HG03442 (cell line): ENCODE data around the gene AHNAK2.

Experiments
- ATAC-seq: cut with Tn5 transposase; IDR thresholded peaks from one replicate; pipeline ENCODE4 v1.9.1; 2021; ENCODE audit warnings: mild to moderate bottlenecking, moderate library complexity; ENCODE audit not compliant: unreplicated experiment

Gene AHNAK2

DNA sequence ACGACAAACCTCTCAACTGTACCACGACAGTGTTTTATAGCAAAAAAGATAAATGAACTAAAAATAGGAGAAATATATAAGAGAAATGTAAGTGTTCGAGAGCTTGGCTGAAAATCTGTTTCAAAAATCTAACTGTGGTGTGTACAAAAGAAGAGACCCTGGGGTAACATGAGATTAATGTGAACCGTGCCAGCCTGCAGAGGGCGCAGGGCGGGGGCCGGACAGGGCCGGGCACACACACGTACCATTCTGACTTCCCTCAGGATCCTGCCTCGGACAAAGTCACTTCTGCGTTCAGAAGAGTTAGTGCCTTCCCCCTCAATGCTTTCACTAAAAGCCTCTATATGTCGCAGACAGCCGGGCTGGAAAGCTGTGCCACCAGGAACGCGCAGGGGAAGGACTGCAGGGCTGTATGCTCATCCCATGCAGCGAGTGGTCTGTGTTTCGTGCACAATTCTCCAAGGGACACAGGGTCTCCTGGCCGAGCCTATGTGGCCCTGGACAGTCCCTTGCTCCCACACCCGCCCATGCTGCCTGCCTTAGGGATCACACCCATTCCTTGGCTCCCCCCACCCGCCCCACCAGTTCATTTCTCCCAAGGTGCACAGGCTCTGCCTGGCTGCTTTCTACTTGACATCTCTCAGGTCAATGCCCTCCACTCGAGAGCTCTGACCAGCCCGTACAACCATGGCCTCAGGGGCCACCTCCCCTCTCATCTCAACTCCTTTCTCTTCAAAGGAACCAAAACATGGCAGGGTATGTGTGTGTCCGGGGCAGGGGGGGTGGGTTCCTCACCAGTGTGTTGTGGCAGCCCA lies 34.2 kb upstream of the AHNAK2 start:
- no peak for ATAC-seq

DNA sequence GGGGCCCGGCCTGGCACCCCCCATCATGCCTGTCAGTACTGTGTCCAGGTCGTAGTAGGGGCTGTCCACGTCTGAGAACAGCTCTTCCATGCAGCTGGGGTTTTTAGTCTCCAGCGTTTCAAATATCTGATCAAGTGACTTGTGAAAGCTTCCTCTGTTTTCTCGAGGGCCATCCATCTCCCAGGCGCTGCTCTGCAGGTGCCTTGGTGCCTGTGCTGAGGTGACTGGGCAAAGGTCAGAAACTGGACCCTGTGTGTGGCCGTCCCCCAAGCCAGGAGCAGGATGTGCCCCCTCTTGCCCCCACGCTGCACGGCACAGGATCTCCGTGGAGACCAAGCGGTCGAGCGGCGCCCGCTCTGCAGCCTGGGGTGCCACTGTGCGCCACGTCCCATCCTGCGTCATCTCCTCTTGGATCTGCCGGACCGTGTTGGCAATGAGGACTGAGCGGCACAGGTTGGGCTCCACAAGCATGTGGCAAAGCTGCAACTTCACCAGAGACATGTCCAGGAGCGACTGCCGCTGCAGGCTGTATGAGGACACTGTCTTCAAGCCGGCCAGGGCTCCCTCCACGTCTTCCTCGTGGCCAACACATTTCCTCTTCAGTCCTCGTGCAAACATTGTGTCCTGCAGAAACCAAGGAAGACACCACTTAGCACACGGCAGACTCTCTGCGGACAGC lies 33.3 kb upstream of the AHNAK2 start:
- no peak for ATAC-seq

DNA sequence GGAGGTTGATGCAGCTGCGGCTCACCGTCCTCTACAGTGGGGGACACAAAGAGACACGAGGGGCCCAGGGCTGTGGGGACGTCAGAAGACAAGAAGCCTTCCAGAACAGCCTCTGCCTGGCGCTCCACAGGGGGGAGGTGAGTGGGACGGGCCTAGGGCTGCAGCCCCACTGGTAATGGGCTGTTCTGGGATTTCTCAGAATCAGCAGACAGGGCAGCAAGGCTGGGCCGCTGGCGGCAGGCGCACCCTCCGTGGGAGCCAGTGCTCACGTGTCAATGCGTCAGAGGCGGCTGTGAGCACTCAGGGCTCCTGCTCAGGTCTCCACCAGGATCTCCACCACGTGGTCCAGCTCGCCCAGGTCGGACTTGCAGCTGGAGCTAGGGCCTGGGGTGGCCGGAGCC lies 32.7 kb upstream of the AHNAK2 start:
- no peak for ATAC-seq

DNA sequence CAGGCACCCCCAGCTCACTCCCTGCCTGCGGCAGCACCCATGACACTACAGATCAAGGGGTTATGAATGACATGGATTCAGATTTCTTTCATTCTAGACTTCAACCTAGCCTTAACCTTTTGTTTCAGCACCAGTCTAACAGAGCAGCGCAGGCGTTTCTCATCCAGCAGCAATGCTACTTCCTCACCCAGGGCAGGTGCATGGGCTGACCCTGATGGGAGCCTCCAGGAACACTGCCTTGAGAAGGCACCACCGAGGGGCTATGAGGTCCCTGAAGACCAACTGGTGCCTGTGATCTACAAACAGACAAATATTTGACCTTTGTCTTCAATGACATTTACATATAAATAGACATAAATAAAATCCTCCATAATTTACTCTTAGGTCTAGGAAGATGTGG lies 31.9 kb upstream of the AHNAK2 start:
- ATAC-seq: no peak

DNA sequence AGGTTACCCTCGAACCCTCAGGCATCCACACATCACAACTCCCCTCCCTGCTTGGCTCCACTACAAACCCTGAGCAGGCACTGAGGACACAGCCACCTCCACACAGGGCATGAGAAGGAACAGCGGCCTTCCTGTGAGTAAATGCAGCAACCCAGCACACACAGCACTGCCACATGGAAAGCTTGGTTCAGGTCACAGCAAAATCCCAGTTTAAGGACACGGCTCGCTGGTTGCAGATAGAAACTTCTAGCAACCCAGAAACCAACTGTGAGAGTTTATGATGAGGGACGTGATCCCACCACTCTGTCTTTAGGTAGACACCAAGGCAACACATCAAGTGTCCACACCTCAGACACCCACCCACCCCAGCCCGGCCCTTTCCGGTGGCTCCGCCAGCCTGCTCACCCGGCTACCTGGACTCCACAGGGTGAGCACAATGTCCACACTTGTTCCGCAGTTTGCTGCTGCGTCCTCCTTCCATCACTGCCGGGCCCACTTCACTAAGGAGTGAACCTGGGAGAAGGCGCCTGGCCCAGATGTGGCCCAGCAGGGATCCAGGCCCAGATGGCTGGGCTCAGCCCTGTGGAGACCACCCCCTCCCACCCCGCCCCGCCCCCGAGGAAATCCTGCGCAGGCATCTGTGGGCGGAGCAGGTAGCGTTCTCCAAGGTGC lies 29.6 kb upstream of the AHNAK2 start:
- ATAC-seq: no peak

DNA sequence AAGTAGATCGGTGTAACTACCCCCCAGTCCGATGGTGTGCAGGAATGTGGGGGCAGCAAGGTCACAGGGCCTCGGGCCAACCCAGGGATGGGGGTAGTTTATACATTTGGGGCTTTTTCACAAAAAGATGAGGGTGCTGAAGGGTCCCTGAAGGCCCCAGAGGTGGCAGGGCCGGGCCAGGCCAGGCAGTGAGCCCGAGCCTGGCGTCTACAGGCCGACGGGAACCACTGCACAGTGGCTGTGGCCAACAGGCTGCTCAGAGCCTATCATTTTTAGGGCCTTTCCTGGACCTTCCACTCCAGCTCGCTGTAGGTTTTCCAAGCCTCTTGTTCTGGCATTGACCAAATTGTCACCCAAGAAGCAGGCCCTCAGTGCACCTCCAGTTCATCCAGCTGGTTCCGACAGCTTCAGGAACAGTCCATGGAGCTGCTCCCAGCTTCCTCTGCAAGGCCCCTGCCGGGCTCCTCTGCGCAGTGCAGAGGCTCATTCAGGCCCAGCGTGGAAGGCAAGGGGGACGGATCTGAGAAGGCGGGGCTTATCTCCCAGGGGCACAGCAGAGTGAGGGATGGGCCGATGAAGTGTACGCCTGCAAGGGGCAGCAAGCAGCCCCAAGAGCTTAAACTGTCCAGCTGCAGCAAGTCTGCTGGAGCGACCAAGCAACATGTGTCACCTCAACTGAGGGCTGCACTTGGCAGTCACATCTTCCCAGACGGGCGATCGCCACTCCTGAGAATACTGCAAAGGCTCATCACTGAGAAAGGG lies 28.8 kb upstream of the AHNAK2 start:
- no peak for ATAC-seq

DNA sequence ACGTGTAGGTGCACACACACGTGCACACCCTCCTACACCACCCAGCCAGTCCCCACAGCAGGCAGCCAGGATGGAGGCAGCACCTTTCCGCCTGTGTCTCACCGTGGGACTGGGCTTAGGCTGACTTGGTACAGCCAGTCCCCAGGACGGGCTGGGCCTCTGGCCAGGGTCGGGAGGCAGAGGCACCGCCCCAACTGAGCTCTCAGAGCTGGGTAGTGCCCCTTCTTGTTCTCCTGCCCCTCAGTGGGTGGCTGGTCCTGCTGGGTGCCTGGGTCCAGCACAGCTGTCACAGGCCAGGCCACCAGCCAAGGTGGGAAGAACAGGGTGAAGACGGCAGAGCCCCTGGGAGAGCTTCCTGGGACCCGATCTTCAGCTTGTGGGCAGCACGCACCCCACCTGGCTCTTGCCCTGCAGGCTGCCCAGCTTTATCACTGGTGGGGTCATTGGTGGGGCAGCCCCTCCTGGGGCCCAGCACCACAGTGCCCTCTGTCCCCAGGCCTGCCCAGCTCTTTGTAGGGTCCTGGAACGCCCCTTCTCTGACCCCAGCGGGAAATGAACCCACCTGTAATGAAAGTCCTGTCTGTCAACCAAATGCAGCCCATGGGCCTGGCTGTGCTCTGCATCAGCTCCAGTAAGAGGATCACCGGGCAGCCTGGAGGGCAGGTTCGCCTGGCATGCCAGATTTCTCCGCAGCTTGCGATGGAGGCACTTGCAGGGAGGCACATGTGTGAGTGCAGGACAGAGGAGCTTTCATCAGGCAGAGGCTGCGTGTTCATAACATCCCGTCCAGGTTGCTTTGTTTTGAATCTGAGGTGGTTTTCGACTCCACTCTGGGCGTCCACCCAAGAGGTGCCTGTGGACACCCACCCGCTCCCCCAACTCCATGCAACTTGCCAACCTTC lies 28.0 kb upstream of the AHNAK2 start:
- no peak for ATAC-seq

DNA sequence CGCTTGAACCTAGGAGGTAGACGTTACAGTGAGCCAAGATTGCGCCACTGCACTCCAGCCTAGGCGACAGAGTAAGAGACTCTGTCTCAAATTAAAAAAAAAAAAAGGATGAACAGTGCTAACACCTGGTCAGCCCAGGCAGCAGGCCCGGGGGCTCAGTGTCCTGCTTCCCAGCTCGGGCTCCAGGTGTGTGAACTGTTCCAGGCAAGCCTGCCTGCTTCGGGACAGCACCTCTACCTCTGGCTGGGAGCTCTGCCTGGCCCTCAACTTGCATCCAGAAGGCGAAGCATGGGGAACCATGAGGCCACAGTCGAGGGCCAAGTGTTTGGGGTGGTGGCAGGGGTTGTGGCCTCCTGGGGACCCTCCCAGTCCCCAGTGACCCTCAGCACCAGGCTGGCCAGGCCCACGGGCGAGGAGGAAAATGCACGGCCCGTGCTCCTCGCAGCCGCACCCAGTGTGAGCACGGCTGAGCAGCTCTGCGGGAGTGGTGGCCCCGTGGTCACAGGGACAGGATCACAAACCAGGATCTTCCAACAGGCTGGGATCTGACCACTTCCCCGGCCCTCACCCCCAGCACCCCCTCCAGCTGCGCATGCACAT lies 27.3 kb upstream of the AHNAK2 start:
- no peak for ATAC-seq

DNA sequence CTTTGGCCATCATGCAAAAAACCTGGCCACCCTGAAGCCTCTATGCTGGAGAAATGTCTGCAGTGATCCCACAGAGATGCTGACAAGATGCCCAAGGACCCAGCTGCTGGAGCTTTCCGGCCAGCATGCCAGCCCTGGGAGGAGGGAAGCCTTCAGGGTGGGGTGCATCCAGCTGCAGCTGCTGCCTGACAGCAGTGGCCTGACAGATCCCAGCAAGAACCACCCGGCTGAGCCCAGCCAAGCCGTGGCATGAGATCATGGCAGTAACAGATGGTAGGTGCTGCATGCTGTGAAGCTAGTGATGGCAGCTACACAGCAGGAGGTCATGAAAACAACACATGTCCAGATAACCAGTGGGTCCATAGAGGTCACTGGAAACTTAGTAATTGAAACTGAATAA lies 21.2 kb upstream of the AHNAK2 start:
- no peak for ATAC-seq

DNA sequence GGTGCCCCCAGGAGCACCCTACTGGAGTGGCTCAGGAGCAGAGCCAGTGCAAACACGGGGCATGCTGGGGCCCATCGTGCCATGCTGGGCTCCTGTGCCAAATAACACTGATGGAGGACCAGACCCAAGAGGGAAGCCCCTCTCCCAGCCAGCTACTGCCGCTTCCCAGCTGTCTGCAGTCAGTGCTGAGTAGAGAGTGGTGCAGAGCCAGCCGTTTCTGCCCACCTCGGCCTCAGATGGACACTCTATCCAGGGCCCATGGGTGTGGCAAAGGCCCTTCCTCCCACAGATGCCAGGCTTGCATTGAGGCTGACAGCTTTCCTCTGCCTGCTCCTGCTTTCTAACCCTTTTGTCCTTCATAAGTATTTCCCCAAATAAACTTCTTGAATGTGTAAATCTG lies 20.6 kb upstream of the AHNAK2 start:
- ATAC-seq: no peak

DNA sequence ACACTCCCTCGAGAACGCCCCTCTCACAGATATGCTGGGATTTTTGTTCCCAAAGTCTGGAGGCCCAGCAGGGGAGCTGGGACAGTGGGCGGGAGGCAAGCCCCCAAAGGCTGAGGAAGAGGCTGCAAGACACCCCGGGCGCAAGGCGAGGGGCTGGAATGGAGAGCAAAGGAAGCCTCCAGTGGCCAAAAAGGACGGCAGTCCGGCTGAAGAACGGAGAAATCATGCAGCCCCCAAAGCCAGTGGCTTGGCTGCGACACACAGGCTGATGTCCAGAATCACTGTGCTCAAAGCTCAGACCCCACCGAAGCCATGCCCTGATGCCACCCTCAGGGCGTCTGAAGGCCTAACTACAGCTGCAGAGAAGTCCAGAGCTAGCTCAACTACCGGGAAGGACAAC lies 18.3 kb upstream of the AHNAK2 start:
- no peak for ATAC-seq

DNA sequence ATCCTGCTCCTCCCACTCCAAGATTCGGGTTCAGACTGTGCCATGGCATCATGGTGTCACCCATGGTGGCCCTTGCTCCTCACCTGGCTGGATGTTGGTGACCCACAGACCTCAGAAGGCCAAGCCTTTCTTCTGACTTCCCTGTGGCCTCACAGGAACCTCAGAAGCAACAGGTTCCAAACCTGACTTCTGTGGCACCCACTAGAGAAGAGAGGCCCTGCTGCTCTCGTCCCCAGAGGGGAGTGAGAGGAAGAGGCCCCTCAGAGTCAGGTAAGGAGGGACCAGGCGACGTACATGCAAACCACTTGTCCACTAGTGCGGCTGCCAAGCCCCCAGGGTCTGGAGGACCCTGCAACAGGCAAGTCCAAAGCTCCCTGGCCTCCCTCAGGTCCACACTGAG lies 17.9 kb upstream of the AHNAK2 start:
- ATAC-seq: no peak

DNA sequence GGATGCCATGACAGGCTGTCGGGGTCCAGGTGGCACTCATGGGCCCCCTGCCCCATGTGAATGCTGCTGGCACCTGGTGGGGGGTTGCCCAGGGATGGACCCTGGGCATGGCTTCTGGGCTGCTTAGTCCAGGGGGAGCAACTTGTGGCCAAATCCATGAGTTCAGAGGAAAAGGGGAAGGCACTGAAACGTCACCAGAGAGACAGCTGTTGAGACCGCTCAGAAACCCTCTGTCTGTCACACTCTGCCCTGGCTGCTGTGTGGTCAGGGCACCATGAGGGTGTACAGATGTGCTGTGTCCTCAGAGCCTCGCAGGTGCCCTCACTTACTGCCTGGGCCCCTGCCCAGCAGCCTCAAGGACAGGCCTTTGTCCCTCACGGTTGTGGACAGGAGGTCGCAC lies 16.8 kb upstream of the AHNAK2 start:
- ATAC-seq: no peak

DNA sequence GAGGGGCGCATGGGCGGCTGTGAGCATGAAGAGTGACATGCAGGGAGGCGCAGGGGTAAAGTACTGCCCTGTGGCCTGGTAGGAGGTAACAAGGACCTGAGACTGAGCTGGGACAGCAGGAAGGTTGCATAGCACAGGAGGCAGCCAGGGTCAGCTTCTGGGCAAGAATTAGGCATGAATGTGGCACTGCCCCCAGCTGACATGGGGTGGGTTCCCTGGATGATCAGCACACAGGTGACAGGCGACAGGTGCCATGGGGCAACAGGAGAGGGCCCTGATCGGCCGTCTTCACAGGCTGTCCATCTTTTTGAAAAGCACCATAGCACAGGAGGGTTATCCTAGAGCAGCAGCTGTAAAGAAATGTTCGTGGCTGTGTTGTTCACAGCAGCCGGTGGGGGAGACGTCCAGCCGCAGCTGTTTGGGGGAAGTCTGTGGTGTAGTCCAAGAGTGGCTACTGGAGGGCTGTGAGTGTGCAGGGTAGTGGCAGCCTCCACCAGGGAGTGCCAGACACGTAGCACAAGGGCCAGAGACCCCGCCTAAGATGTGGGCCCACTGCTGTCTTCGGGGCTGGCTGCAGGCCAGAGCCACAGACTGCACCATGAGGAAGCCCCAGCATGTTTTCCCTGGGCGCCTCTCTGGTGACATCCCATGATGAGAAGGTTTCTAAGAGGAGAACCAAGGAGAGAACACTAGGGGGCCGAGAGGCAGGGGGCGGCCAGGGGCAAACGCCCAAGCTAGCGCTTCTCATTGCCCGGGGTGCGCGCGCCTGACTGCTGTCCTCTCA lies 15.8 kb upstream of the AHNAK2 start:
- no peak for ATAC-seq

DNA sequence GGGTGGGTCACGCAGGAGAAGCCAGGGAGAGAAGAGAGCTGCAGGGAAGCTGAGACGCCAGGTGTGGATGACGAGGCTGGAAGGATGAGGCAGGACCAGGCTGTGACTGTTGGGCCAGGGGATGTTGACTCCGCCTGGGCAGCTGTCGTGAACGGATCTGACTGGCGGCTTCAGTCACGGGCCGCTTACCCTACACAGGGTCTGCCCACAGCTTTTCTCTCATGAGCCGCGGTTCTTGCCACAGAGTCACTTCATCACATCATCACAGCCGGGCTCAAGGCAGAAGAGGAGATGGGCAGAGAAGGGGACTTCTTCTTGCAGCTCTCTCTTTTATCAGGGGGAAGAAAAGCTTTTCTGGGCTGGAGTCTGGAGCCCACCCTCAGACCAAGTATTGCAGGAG lies 15.1 kb upstream of the AHNAK2 start:
- no peak for ATAC-seq

DNA sequence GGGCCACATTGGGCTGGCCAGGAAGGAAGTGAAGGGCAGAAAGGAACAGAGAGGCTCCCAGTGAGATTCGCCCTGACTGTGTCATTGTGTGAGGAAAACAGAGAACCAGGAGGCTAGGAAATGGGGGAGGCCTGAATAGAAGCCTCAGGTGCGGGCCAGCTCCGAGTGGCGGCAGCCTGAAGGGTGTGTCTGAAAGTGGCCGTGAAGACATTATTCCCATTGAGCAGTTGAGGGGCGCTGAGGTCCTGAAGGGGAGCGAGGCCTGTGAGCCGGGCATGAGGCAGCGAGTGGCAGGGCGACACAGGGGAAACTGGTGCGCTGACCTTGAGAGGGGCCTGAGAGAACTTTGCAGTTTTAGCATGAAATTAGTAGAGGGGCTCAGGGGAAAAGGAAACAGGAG lies 14.3 kb upstream of the AHNAK2 start:
- no peak for ATAC-seq

DNA sequence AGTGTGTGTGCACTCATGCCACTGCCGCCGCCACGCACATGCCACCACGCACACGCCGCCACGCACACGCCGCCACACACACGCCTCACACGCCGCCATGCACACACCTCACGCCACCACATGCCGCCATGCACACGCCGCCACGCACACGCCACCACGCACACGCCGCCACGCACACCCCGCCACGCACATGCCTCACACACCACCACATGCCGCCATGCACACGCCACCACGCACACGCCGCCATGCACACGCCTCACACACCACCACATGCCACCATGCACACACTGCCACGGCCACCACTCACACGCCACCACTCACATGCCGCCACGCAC lies 13.7 kb upstream of the AHNAK2 start:
- ATAC-seq: no peak

DNA sequence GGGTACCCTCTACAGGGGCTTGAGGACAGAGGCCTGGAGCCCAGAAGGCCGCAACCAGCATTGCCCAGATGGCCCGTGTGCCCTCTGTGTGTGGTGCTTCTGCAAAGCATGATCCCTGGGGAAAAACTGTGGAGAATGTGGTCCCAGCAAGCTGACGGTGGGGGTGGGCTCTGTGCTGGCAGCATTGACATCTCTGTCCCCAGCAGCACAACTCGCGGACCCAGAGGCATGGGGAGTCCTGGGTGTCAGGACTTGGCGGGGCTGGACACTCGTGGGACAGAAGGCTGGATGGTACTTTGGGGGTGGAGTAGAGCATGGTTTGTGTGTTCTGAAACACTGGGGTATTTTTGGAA lies 11.8 kb upstream of the AHNAK2 start:
- no peak for ATAC-seq

DNA sequence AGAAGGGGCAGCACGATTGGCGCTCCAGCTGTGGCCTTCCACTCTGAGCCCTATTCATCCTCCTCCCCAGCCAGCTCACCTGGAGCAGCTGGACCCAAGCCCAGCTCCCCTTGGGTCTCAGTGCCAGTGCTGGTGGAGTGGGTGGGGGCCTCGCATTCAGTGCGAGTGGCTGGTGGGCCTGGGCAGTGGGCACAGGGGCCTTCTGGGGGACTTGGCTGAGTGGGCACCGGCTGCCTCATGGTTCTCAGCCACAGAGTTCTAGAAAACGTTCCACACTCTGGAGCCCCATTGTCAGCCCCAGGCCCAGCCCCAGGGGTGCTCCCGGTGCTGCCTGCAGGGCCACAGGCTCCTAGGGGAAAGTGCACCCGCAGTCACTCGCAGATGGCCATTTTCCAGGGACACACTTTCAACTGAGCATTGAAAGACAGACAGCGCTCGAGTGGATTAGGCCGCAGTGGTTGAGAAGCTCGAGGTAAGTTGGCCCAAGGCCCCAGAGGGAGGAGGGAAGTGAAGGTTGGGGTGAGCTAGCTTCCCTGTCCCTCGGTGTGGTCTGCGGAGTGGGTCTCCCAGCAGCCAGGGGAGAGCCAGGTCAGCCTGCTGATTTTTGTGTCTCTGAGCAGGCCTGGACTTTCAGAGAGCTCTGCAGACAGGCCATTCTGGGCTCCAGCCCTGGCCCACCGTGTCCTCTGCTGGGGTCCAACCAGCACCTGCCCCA lies 11.2 kb upstream of the AHNAK2 start:
- ATAC-seq: no peak
